ENCODE measurements around the gene VPS41. TPM values are rescaled to one million over a fixed set of nuclear protein-coding genes. Genes with fewer than 3 reads are reported as not detected.

Gene VPS41
- total and polyA plus RNA-seq, 3 donors from 2014 or later, result 28.8 to 59.1 (median 52.7) TPM

GRCh38 chr7:38873433-38873832, 35.6 kb downstream of the VPS41 start:
- Histone ChIP-seq H3K36me3 (ENCODE audit: low read depth, missing control alignments) (no peaks in the 10 kb centered on the region), H3K4me3 (no peak overlapping the region), H3K9me3 (no peaks in the 10 kb centered on the region), H3K27ac (no peak overlapping the region), H3K27me3 (no peaks in the 10 kb centered on the region), H3K4me1 (no peaks in the 10 kb centered on the region)
- no peak for DNase-seq
- 90 to 94% methylated on average over 4 of the region's 4 CpGs for WGBS, 2 donors
- TF ChIP-seq CTCF (IDR thresholded peaks at IDR 0.05) (no peak), POLR2A (IDR thresholded peaks at IDR 0.05) (no peak)
- intact Hi-C loops (cut with DNase I; ENCODE audit: low total_unique reads), result no loop called here

- Histone ChIP-seq H3K27ac (no peak overlapping the region), H3K36me3 (ENCODE audit: low read depth, missing control alignments) (no peaks in the 10 kb centered on the region), H3K4me3 (no peak overlapping the region), H3K27me3 (no peaks in the 10 kb centered on the region), H3K4me1 (no peaks in the 10 kb centered on the region), H3K9me3 (no peaks in the 10 kb centered on the region)
- DNase-seq, result no peak
- intact Hi-C loops (cut with DNase I; ENCODE audit: low total_unique reads), result no loop called here
- TF ChIP-seq CTCF (IDR thresholded peaks at IDR 0.05) (no peak), POLR2A (IDR thresholded peaks at IDR 0.05) (no peak)
- WGBS, 2 donors, result 86% methylated on average over 4 to 5 of the region's 5 CpGs
Observed at GRCh38 chr7:38872202-38872601, 36.8 kb downstream of the VPS41 start.

- no peaks in the 10 kb centered on the region for H3K36me3 ChIP-seq (ENCODE audit: low read depth, missing control alignments)
- H3K9me3 ChIP-seq, result no peaks in the 10 kb centered on the region
- H3K4me1 ChIP-seq, result no peaks in the 10 kb centered on the region
- H3K27me3 ChIP-seq, result no peaks in the 10 kb centered on the region
- DNase-seq, result no peak
- no peak overlapping the region for H3K4me3 ChIP-seq
- H3K27ac ChIP-seq, result no peak overlapping the region
- 81 to 93% methylated on average over 3 of the region's 3 CpGs for WGBS, 2 donors
- intact Hi-C loops (cut with DNase I; ENCODE audit: low total_unique reads), result no loop called here
- TF ChIP-seq POLR2A (IDR thresholded peaks at IDR 0.05) (no peak), CTCF (IDR thresholded peaks at IDR 0.05) (no peak)
Observed at GRCh38 chr7:38870147-38870546, 38.8 kb downstream of the VPS41 start.

GRCh38 chr7:38863601-38864291, 45.2 kb downstream of the VPS41 start:
- DNase-seq, result no peak
- Histone ChIP-seq H3K27ac (no peak overlapping the region), H3K9me3 (no peaks in the 10 kb centered on the region), H3K27me3 (no peaks in the 10 kb centered on the region), H3K36me3 (ENCODE audit: low read depth, missing control alignments) (no peaks in the 10 kb centered on the region), H3K4me3 (no peak overlapping the region), H3K4me1 (no peaks in the 10 kb centered on the region)
- WGBS, 2 donors, result 82 to 87% methylated on average over 7 of the region's 7 CpGs
- TF ChIP-seq POLR2A (IDR thresholded peaks at IDR 0.05) (no peak), CTCF (IDR thresholded peaks at IDR 0.05) (no peak)
- intact Hi-C loops (cut with DNase I; ENCODE audit: low total_unique reads), result no loop called here

- intact Hi-C loops (cut with DNase I; ENCODE audit: low total_unique reads), result no loop called here
- no peak for DNase-seq
- 78% methylated on average over 3 of the region's 3 CpGs for WGBS, 2 donors
Observed at GRCh38 chr7:38862666-38863065, 46.3 kb downstream of the VPS41 start.

More at GRCh38 chr7:38862666-38863065, 46.3 kb downstream of the VPS41 start:
- Histone ChIP-seq H3K4me3 (no peak overlapping the region), H3K9me3 (no peaks in the 10 kb centered on the region), H3K4me1 (no peaks in the 10 kb centered on the region), H3K27ac (no peak overlapping the region), H3K36me3 (ENCODE audit: low read depth, missing control alignments) (no peaks in the 10 kb centered on the region), H3K27me3 (no peaks in the 10 kb centered on the region)
- TF ChIP-seq CTCF (IDR thresholded peaks at IDR 0.05) (no peak), POLR2A (IDR thresholded peaks at IDR 0.05) (no peak)
